T-helper 2 cell treated with Interferon-gamma antibody and Interleukin-4, amounts not matched to agents 100 ng/mL and 5 ng/mL, for 36 hours (primary cell): ENCODE results near the gene JPH4. TPM values are rescaled to one million over a fixed set of nuclear protein-coding genes. Genes with fewer than 3 reads are reported as not detected.

ENCODE experiments used
- intact Hi-C: fragments of 100-400 bp; cut with micrococcal nuclease; formaldehyde crosslinking; loops from one replicate; pipeline ENCODE4 v1.15.1; 2023
- total RNA-seq: library from RNA; stranded (reverse); gene quantifications from 2 replicates; pipeline ENCODE4 v1.2.3, GENCODE V29; 2022

The JPH4 gene
- total RNA-seq, 1 donor from 2014 or later: not detected

DNA sequence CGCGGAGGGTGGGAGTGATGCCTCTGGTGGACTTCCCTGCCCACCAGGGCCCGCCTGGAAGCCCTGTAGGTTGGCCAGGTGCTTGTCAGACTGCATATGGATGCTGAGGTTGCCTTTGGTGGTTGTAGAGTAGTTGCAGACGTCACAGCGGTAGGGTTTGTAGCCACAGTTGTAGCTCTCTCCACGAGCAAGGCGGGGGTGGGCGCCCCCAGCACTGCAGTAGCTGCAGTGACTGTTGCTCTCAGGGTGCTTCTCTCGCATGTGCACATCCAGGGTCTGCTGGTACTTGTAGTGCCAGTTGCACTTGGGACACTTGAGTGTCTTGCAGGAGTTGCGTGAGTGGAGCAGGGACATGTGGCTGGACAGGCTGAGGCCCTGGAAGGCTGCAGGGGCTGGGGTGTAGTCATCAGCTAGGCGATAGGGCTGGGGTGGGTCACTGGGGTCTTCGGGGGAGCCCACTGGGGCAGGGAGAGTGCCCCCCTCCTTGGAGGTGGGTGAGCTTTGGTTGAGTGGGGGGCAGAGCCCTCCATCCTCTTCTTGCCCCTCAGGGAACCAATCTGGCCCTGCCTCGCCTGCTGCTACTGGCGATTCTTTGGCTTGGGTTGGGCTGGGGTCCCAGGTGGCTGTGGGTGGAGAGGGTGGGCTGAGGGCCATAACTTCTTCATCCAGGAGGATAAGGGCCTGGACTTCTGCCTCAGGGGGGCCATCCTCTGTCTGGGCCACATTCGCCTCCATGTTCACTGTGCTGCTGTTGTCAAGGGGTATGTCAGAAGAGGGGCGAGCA is 44.7 kb downstream of the JPH4 start:
- intact Hi-C loops: no loop called here

GRCh38 chr14:23532658-23533057 is 45.9 kb downstream of the JPH4 start:
- intact Hi-C loops: no loop called here

DNA sequence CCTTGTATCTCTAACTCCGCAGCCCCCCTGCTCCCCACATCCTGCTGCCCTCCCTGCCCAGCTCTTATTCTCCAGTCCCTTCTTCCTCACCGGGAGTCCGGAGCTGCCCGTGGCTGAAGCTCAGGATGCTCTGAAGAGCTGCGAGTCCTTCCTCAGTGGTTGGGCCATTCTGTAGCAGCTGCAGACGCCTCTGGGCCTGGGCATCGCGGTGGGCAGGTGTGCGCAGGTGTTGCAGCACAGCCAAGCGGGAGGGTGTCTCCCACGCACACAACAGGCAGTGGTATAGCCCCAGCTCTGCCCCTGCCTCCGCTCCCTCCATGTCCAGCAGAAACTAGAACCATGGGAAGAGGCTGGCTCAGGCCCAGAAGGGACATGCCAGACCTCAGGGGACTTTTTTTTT is 47.2 kb downstream of the JPH4 start:
- intact Hi-C loops: no loop called here

GRCh38 chr14:23530375-23531055 is 48.1 kb downstream of the JPH4 start:
- intact Hi-C loops: no loop called here

GRCh38 chr14:23529016-23529415 is 49.6 kb downstream of the JPH4 start:
- intact Hi-C loops: no loop called here

GRCh38 chr14:23528555-23528954 is 50.0 kb downstream of the JPH4 start:
- intact Hi-C loops: no loop called here

DNA sequence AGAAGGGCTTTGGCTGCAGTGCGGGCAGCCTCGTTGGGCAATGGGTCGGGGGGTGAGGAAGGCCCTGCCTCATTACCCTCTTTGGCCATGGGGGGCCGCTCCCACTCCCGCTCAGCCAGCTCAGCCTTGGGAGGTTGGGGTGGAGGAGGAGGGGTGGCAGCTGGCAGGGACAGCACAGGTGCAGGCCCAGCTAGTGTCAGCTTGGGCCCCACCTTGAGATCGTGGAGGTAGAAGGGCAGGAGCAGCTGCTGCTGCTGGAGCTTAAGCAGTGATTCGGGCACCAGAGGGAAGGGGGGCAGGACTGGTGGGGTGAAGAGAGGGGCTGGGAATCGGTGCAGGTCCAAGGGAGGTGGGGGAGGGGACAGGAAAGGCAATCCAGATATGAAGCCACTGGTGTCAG is 53.0 kb downstream of the JPH4 start:
- intact Hi-C loops: no loop called here

- intact Hi-C loops: no loop called here
These were observed 53.6 kb downstream of the JPH4 start for GRCh38 chr14:23524954-23525353.

- intact Hi-C loops: no loop called here
These were observed 55.2 kb downstream of the JPH4 start for GRCh38 chr14:23523229-23524016.

GRCh38 chr14:23522643-23523198 is 55.9 kb downstream of the JPH4 start:
- intact Hi-C loops: no loop called here

GRCh38 chr14:23521785-23522640 is 56.6 kb downstream of the JPH4 start:
- intact Hi-C loops: no loop called here

DNA sequence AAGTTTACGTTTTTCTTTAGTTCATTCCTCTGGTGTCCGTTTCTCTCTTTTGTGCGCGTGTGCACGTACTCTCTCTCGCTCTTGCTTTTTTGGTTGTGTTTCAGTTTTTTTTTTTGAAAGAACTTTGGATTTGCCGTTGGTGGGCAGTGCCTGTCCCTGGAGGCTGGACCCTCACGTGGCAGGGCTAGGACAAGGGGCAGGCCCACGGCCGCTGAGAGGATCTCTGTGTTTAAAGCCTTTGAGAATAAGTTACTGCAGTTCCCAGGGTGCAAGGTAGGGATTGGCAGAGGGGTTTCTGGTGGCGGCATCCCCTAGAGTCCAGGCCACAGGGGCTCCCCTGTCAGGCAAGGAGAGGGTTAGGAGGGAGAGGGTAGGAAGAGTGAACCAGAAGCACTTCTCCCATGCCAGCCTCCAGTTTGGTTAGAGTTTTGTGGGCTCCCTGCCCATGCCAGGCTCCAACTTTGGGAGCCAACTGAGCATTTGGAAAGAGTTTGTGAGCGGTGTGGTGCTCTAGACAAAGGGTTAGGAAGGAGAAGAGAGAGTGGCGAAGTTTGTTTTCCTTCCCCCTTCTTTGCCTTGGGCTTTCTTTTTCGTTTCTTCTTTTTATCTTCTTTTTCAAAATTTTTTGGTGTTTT is 57.6 kb downstream of the JPH4 start:
- intact Hi-C loops: no loop called here

GRCh38 chr14:23518709-23519108 is 59.9 kb downstream of the JPH4 start:
- intact Hi-C loops: no loop called here

Other genes starting within 250 kb of the JPH4 start
- gene SLC22A17, start 225.9 kb downstream of the JPH4 start, total RNA-seq: 1.4 and 2.0 TPM in 2 replicates
- not detected in 2 replicates for gene EFS, start 213.6 kb downstream of the JPH4 start, total RNA-seq
- not detected in 2 replicates for gene IL25, start 206.0 kb downstream of the JPH4 start, total RNA-seq
- not detected in 2 replicates for gene CMTM5, start 201.7 kb downstream of the JPH4 start, total RNA-seq
- gene MYH6, start 170.5 kb downstream of the JPH4 start, total RNA-seq: 0.05 TPM in 1 of 2 replicates, not detected in the other
- gene MYH7, start 143.1 kb downstream of the JPH4 start, total RNA-seq: not detected in 2 replicates
- 46.2 and 46.3 TPM in 2 replicates for gene NGDN, start 109.1 kb downstream of the JPH4 start, total RNA-seq
- 0.98 and 1.3 TPM in 2 replicates for gene ZFHX2, start 27.0 kb downstream of the JPH4 start, total RNA-seq
- gene THTPA, start 22.5 kb downstream of the JPH4 start, total RNA-seq: 10.9 and 19.9 TPM in 2 replicates
- gene AP1G2, start 11.0 kb downstream of the JPH4 start, total RNA-seq: 251 and 253 TPM in 2 replicates
- gene DHRS2, start 57.6 kb upstream of the JPH4 start, total RNA-seq: 2.0 and 2.4 TPM in 2 replicates